Measurements from ENCODE around the gene AFDN. TPM values are rescaled to one million over a fixed set of nuclear protein-coding genes. Genes with fewer than 3 reads are reported as not detected.

AFDN gene, protein sequence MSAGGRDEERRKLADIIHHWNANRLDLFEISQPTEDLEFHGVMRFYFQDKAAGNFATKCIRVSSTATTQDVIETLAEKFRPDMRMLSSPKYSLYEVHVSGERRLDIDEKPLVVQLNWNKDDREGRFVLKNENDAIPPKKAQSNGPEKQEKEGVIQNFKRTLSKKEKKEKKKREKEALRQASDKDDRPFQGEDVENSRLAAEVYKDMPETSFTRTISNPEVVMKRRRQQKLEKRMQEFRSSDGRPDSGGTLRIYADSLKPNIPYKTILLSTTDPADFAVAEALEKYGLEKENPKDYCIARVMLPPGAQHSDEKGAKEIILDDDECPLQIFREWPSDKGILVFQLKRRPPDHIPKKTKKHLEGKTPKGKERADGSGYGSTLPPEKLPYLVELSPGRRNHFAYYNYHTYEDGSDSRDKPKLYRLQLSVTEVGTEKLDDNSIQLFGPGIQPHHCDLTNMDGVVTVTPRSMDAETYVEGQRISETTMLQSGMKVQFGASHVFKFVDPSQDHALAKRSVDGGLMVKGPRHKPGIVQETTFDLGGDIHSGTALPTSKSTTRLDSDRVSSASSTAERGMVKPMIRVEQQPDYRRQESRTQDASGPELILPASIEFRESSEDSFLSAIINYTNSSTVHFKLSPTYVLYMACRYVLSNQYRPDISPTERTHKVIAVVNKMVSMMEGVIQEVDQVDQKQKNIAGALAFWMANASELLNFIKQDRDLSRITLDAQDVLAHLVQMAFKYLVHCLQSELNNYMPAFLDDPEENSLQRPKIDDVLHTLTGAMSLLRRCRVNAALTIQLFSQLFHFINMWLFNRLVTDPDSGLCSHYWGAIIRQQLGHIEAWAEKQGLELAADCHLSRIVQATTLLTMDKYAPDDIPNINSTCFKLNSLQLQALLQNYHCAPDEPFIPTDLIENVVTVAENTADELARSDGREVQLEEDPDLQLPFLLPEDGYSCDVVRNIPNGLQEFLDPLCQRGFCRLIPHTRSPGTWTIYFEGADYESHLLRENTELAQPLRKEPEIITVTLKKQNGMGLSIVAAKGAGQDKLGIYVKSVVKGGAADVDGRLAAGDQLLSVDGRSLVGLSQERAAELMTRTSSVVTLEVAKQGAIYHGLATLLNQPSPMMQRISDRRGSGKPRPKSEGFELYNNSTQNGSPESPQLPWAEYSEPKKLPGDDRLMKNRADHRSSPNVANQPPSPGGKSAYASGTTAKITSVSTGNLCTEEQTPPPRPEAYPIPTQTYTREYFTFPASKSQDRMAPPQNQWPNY (N-terminal part only)
- 116 and 132 TPM in 2 replicates for total RNA-seq

DNA sequence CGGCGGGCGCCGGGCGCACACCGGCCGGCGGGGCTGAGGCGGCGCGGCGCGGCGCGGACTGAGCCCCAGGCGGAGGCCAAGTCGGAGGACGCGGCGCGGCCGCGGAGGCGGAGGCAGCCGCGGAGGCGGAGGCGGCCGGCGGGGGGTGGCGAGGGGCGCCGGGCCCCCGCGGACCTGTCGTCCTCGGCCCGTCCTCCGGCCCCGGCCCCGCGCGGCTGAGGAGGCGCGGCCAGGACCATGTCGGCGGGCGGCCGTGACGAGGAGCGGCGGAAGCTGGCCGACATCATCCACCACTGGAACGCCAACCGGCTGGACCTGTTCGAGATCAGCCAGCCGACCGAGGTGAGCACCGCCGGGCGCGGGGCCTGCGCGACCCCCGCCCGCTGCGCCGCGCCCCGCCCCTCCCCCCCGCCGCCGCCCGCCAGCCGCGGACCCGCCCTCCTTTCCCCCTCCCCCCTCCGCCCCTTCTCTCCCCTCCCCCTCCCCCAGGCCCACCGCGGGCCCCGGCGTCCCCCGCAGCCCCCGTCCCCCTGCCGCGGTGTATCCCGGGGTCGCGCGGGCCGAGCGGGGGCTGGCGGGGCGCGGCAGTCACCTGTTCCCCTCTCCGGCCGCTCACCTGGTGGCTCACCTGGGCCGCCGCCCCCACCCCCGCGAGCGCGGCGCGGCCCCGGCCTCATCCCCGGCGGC, at the start of gene AFDN:
AFDN (plus strand) TSS at position 16 of the 687 bp plus-strand sequence; CDS start at position 238, 222 bp downstream.

DNA sequence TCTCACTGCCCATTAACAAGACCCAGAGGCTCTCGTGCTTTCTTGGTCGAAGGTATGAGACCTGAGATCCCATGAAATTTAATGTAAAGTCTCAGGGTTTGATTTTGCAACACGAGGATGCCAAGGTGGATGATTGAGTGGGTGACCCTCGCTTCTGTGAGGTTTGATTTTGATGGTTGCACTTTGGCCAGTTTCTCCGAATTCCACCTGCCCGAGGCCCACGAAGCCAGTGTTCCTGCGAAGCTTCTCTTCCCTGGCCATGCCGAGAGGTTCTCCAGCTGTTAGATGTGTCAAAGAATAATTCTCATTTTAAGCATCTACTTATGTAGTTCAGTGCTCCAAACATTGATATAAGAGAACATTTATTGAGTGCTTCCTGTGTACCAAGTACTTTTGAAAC, 170.9 kb downstream of the AFDN start, which contains the start of gene KIF25:
KIF25 (plus strand) TSS at position 30 of the 400 bp plus-strand sequence. CDS start 31,915 bp downstream, outside the sequence.

Other genes with a start within 250 kb of the AFDN start
- gene KIF25, start 170.8 kb downstream of the AFDN start, total RNA-seq, result not detected in 2 replicates

Measured in placental epithelial cell (primary cell).